Heart left ventricle (tissue), 16 donors: ENCODE results near the gene MITF. TPM values are rescaled to one million over a fixed set of nuclear protein-coding genes. Genes with fewer than 3 reads are reported as not detected.

Experiments used
- ATAC-seq, 4 donors: fragments of 200-7000 bp; cut with Tn5 transposase; one replicate each; pipeline ENCODE4 v1.9.1; 2020 to 2022; ENCODE audit warnings: moderate library complexity in 4 of 4, mild to moderate bottlenecking in 3 of 4, moderate number of reproducible peaks in 1 of 4
- DNase-seq, 5 donors: peaks; one replicate each; pipeline ENCODE4 v3.0.0-alpha.2; 2020
- H3K27ac ChIP-seq, 12 donors: fragments of 200-600 bp; sonication (generic) in 4 of 12; one replicate each; pipeline versions ENCODE4 v1.5.0 to v1.8.0; 2016 to 2022; ENCODE audit warnings: mild to moderate bottlenecking in 2 of 12
- H3K27me3 ChIP-seq, 9 donors: fragments of 200-600 bp; sonication (generic) in 2 of 9; one replicate each; pipeline versions ENCODE4 v1.5.1 to v1.8.0; 2016 to 2022; ENCODE audit warnings: mild to moderate bottlenecking in 3 of 9
- H3K36me3 ChIP-seq, 9 donors: fragments of 200-600 bp; sonication (generic) in 2 of 9; one replicate each; pipeline versions ENCODE4 v1.5.0 to v1.8.0; 2018 to 2022; ENCODE audit warnings: mild to moderate bottlenecking in 2 of 9
- H3K4me1 ChIP-seq, 12 donors: fragments of 200-600 bp; sonication (generic) in 4 of 12; one replicate each; pipeline versions ENCODE4 v1.5.0 to v1.8.0; 2016 to 2022; ENCODE audit warnings: mild to moderate bottlenecking in 3 of 12
- H3K4me3 ChIP-seq, 12 donors: fragments of 200-600 bp; sonication (generic) in 4 of 12; one replicate each; pipeline versions ENCODE4 v1.5.0 to v1.8.0; 2017 to 2022; ENCODE audit warnings: mild to moderate bottlenecking in 9 of 12, moderate library complexity in 4 of 12
- H3K9me3 ChIP-seq, 12 donors: fragments of 200-600 bp; sonication (generic) in 4 of 12; one replicate each; pipeline versions ENCODE4 v1.5.0 to v1.8.0; 2016 to 2022; ENCODE audit warnings: mild to moderate bottlenecking in 1 of 12
- POLR2A ChIP-seq, 2 donors: fragments of 450-650 bp; IDR thresholded peaks; one replicate each; pipeline ENCODE4 v1.6.1; 2017; ENCODE audit warnings: antibody characterized with exemption in 2 of 2, mild to moderate bottlenecking in 2 of 2, moderate library complexity in 2 of 2
- WGBS, 4 donors: extraction: QIAGEN DNeasy Blood & Tissue Kit in 2 of 4; methylation state at CpG; one replicate each; pipeline versions ENCODE4 v1.1.5 to v1.1.7; 2013 to 2018; 5-methylcytosine and 5-hydroxymethylcytosine counted together
- intact Hi-C, 10 donors: fragments of 100-400 bp; cut with DNase I; formaldehyde crosslinking; loops; one replicate each; pipeline versions ENCODE4 v1.11.1 to v1.14.2; 2022
- polyA plus RNA-seq, 2 donors: library from polyadenylated mRNA; stranded (reverse); fragments of 200-250 nt; gene quantifications; one replicate each; pipeline ENCODE4 v1.2.3, GENCODE V29; 2013
- total RNA-seq, 9 donors: library from RNA; depleted of rRNA in 2 of 9; stranded (reverse); fragments of >200 nt in 2 of 9; fragmentation: NEBNext Ultra II Directional in 3 of 9; extraction: Animal tissue kit (Norgen Biotek cat#: 25700) in 3 of 9; gene quantifications; one replicate each; pipeline versions ENCODE4 v1.1.0 to v1.2.4, GENCODE V29; 2016 to 2023
- TF ChIP-seq, protein P1 (sequence below), 12 donors: fragments of 200-600 bp; sonication (generic) in 4 of 12; IDR thresholded peaks; one replicate each; pipeline versions ENCODE4 v1.5.0 to v1.8.0; 2018 to 2022; ENCODE audit warnings: antibody characterized with exemption in 12 of 12, mild to moderate bottlenecking in 5 of 12
- donor health status: ischemic (EF 13 %, LVEDD 7.1; RV severe dilation, severe dysfunction).
- donor health status: healthy with polysubstance abuse.
- donor health status: DM: no; HTN: yes; CAD: no.
- donor health status: DM: no; HTN: no; CAD: no.
- donor health status: ischemic (EF 25% LVEDD 6.9; RV normal size, moderate dysfunction).
- donor health status: ischemic (EF 25% LVEDD 5.7; RV mildly dilated, moderate dysfunction).
- donor health status: healthy.
- donor health status: DM: yes; HTN: yes; CAD: no.
- donor health status: ischemic (EF 35%, LVEDD 5.7; RV mildly dilated, moderate dysfunction).
- donor health status: nonischemic (EF 11% LVEDD 7.7; RV severe dilation, severe dysfunction).
- donor health status: DM: yes; HTN: yes; CAD: no.
- donor health status: PGD.
- donor health status: ischemic (EF 29% LVEDD 5.4; RV normal size, mild dysfunction).
- donor health status: nonischemic (EF 23%, LVEDD 6.1; RV moderate dilation, normal function).

The MITF gene
- total and polyA plus RNA-seq, 11 donors, result 17.9 to 114 (median 81.1) TPM

DNA sequence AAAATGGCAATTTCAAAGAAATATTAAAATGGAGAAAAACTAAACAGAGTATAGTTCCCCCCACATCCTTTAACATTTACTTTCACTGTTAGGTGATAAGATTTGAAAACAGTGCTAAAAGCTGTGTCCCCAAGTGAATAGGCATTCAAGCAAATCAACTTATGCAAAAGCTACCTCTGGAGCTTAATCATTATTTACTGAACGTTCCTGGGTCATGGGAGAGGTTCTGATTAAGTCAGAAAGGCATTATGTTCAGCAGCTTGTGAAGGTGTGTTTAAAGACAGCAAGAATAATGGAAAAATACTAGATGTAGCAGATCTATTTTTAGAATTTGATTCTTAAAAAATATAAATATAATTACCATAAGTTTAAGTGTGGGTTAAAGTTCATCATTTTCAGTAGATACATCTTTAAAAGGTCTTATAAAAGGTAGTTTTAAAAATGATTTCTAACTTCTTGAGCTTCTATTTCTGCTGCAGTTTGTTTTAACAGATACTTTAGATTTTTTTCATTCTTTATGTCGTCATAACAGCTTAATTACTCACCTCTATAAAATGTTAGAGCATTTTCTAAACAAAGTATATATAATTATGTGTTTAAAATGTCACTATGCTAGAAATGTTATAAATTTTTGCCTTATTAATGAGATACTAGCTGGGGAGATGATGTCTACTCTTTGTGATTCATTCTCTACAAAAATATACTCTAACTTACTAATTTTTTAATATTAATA, 127.9 kb downstream of the MITF start:
- Histone ChIP-seq H3K4me3 (peak overlapping the region in 11 of 12 donors; percentile 1 to 54 (median 45)), H3K27ac (peak overlapping the region in 11 of 12 donors; percentile 48 to 90 (median 76)), H3K36me3 (no peaks in the 10 kb centered on the region), H3K27me3 (no peaks in the 10 kb centered on the region), H3K9me3 (no peaks in the 10 kb centered on the region), H3K4me1 (peaks cover 0 to 31% (median 10%) of the 10 kb centered on the region in 12 donors)
- intact Hi-C loops, result loop anchor here in 1 of 10 donors (5.0 kb wide), 1 partner anchor 65 kb away; no protein-coding TSS in a partner anchor
- ATAC-seq (no peak), DNase-seq (no peak)
- WGBS, 4 donors, result 38 to 56% (median 40%) methylated on average over 2 of the region's 2 CpGs
- TF ChIP-seq POLR2A (IDR thresholded peaks at IDR 0.05), result no peak
- TF ChIP-seq, protein P1, sequence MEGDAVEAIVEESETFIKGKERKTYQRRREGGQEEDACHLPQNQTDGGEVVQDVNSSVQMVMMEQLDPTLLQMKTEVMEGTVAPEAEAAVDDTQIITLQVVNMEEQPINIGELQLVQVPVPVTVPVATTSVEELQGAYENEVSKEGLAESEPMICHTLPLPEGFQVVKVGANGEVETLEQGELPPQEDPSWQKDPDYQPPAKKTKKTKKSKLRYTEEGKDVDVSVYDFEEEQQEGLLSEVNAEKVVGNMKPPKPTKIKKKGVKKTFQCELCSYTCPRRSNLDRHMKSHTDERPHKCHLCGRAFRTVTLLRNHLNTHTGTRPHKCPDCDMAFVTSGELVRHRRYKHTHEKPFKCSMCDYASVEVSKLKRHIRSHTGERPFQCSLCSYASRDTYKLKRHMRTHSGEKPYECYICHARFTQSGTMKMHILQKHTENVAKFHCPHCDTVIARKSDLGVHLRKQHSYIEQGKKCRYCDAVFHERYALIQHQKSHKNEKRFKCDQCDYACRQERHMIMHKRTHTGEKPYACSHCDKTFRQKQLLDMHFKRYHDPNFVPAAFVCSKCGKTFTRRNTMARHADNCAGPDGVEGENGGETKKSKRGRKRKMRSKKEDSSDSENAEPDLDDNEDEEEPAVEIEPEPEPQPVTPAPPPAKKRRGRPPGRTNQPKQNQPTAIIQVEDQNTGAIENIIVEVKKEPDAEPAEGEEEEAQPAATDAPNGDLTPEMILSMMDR (IDR thresholded peaks at IDR 0.05), result no peak

DNA sequence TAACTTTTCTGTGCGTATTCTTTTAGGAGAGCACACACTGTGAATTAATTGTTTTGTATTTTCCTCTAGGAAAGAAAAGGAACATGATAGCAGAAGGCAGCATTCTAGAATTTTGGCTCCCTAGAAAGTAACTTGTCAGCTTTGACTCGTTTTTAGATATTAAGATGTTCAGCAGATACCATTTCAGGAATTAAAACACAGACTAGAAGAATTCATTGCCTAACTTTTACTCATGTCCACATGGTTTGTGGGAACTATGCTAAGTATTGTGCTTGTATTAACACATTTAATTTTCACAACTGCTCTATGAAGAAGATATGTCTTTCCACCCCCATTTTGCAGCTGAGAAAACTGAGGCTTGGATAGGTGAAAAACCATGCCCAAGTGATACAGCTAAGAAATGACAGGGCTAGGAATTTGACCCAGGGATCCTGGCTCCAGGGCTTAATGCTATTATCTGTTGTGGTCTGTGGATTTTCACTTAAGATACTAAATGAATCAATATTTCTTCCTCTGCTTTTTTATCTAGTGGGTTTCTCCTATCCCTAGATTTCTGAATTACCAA, 128.8 kb downstream of the MITF start:
- no peak for TF ChIP-seq POLR2A (IDR thresholded peaks at IDR 0.05)
- TF ChIP-seq, protein P1 (IDR thresholded peaks at IDR 0.05), result no peak
- 59 to 68% (median 61%) methylated on average over 2 of the region's 2 CpGs for WGBS, 4 donors
- ATAC-seq (no peak), DNase-seq (no peak)
- Histone ChIP-seq H3K9me3 (no peaks in the 10 kb centered on the region), H3K27ac (peak overlapping the region in 5 of 12 donors; percentile 9 to 88 (median 76)), H3K4me1 (peaks cover 0 to 32% (median 10%) of the 10 kb centered on the region in 12 donors), H3K27me3 (no peaks in the 10 kb centered on the region), H3K36me3 (no peaks in the 10 kb centered on the region), H3K4me3 (peak overlapping the region in 3 of 12 donors; percentile 45 to 54 (median 46))
- intact Hi-C loops, result loop anchor here in 1 of 10 donors (5.0 kb wide), 1 partner anchor 64 kb away; no protein-coding TSS in a partner anchor

DNA sequence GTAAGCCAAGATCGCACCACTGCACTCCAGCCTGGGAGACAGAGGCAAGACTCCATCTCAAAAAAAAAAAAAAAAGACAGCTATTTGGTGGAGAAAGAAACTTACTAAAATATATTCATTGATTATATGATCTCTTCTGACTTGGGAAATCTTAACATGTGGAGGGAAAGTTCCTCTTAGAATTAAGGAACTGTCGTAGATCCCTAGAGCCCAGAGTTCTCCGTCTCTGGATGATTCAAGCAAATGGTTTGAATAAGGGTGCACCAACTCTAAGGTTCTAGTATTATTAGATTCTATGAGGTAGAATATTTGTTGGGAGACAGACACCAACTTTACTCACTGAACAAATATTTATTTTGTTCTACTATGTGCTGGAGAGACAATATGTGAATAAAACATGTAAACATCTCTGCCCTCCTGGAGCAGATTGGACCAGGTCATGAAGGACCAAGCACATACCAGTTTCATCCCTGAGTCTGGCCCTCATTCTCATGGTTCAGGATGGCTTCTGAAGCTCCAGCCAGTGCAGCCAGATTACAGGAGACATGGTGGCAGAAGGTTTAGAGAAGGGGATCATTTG, 129.7 kb downstream of the MITF start:
- ATAC-seq, result no peak
- WGBS, 4 donors, result 93 to 95% (median 94%) methylated on average over 3 of the region's 3 CpGs
- intact Hi-C loops, result loop anchor here in 1 of 10 donors (5.0 kb wide), 1 partner anchor 63 kb away; no protein-coding TSS in a partner anchor

More for the DNA sequence above, 129.7 kb downstream of the MITF start:
- H3K9me3 ChIP-seq, result no peaks in the 10 kb centered on the region
- H3K4me3 ChIP-seq, result no peak overlapping the region
- DNase-seq, result no peak
- TF ChIP-seq, protein P1 (IDR thresholded peaks at IDR 0.05), result no peak
- TF ChIP-seq POLR2A (IDR thresholded peaks at IDR 0.05), result no peak
- no peaks in the 10 kb centered on the region for H3K27me3 ChIP-seq
- no peaks in the 10 kb centered on the region for H3K36me3 ChIP-seq
- peaks cover 0 to 38% (median 11%) of the 10 kb centered on the region in 12 donors for H3K4me1 ChIP-seq
- no peak overlapping the region for H3K27ac ChIP-seq
